ENCODE data around the gene PIGQ.

PIGQ gene

DNA sequence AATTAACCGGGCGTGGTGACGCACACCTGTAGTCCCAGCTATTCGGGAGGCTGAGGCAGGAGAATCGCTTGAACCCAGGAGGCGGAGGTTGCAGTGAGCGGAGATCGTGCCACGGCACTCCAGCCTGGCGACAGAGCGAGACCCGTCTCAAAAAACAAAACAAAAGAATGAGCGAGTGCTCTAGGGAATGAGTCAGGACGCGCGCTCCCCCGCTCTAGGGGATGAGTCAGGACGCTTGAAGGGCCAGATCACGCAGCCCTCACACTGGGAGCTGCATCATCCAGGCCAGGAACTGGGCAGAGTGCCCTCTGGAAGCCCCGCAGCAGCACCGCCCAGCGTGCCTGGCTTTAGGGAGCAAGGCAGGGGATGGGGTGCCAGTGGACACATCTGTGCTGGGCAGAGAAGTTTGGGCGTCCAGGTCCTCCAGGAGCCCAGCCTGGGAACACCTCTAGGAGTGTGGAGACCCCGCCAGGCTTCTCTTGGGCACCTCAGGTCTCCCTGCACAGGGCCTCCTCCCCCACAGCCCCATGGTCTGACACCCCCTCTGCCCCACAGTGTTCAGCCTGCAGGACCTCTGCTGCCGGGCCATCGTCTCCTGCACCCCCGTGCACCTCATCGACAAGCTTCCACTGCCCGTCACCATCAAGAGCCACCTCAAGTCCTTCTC is 57.2 kb downstream of the PIGQ start:
- Histone ChIP-seq H3K79me2 (ENCODE audit: insufficient read depth, low read length) (no peaks in the 10 kb centered on the region), H4K20me1 (ENCODE audit: low read depth, low read length) (no peaks in the 10 kb centered on the region), H3K4me2 (ENCODE audit: low read depth, low read length, poor library complexity, severe bottlenecking) (no peak overlapping the region), H2AFZ (ENCODE audit: low read depth, low read length, severe bottlenecking) (no peak overlapping the region), H3F3A (ENCODE audit: insufficient read depth) (no peaks in the 10 kb centered on the region), H3K9me3 (ENCODE audit: insufficient read depth, low read length) (no peaks in the 10 kb centered on the region), H3K9ac (ENCODE audit: low read length) (no peak overlapping the region), H3K36me3 (ENCODE audit: low read length) (no peaks in the 10 kb centered on the region), H3K9me2 (replicated peaks; ENCODE audit: insufficient read depth, low read length) (no peaks in the 10 kb centered on the region), H3K27ac (ENCODE audit: low read depth, low read length) (no peak overlapping the region), H3K4me3 (ENCODE audit: insufficient read depth, low read length, poor library complexity, severe bottlenecking) (no peak overlapping the region), H3K27me3 (ENCODE audit: low read length) (no peaks in the 10 kb centered on the region)
- TF ChIP-seq, protein P1, sequence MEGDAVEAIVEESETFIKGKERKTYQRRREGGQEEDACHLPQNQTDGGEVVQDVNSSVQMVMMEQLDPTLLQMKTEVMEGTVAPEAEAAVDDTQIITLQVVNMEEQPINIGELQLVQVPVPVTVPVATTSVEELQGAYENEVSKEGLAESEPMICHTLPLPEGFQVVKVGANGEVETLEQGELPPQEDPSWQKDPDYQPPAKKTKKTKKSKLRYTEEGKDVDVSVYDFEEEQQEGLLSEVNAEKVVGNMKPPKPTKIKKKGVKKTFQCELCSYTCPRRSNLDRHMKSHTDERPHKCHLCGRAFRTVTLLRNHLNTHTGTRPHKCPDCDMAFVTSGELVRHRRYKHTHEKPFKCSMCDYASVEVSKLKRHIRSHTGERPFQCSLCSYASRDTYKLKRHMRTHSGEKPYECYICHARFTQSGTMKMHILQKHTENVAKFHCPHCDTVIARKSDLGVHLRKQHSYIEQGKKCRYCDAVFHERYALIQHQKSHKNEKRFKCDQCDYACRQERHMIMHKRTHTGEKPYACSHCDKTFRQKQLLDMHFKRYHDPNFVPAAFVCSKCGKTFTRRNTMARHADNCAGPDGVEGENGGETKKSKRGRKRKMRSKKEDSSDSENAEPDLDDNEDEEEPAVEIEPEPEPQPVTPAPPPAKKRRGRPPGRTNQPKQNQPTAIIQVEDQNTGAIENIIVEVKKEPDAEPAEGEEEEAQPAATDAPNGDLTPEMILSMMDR (IDR thresholded peaks at IDR 0.05; ENCODE audit: insufficient read depth, low read length, poor library complexity, severe bottlenecking): no peak
- TF ChIP-seq EZH2phosphoT487 (conservative IDR thresholded peaks at IDR 0.05; ENCODE audit: low read length): no peak

DNA sequence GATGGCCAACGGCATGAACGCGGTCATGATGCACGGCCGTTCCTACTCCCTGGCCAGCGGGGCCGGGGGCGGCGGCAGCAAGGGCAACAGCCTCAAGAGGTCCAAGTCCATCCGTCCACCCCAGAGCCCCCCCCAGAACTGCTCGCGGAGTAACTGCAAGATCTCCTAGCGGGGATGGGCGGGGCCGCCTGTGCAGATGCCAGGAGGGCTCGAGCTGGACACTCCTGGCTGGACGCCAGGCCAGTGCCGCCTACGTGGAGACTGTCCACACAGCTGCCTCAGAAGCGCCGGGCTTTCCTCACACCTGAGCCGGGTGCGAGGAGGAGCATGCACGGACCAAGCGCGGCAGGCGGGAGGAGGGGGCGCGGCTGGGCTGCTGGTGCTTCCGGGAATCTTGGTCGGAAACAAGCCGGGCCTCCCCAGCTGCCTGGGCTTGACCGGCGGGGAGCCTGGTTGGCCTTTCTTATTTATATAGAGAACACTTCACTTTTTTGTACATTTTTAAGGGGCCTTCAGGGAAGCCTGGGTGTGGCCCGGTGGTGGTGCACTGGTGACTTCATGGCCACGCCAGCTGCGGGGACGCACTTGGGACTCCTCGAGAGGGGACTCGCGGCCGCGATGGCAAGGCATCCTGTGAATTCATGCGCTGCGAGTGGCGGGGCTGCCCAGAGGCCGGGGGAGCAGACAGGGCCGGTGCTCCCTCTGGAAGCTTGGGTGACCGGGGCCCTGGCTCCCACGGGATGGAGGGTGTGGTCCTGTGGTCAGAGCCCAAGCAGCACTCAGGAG is 57.9 kb downstream of the PIGQ start:
- no peak overlapping the region for H2AFZ ChIP-seq (ENCODE audit: low read depth, low read length, severe bottlenecking)
- no peak overlapping the region for H3K4me3 ChIP-seq (ENCODE audit: insufficient read depth, low read length, poor library complexity, severe bottlenecking)
- H3K4me2 ChIP-seq (ENCODE audit: low read depth, low read length, poor library complexity, severe bottlenecking): no peak overlapping the region
- no peaks in the 10 kb centered on the region for H3K9me3 ChIP-seq (ENCODE audit: insufficient read depth, low read length)
- no peaks in the 10 kb centered on the region for H3F3A ChIP-seq (ENCODE audit: insufficient read depth)
- H3K9me2 ChIP-seq (replicated peaks; ENCODE audit: insufficient read depth, low read length): no peaks in the 10 kb centered on the region
- no peaks in the 10 kb centered on the region for H3K36me3 ChIP-seq (ENCODE audit: low read length)
- no peak overlapping the region for H3K9ac ChIP-seq (ENCODE audit: low read length)
- no peaks in the 10 kb centered on the region for H3K79me2 ChIP-seq (ENCODE audit: insufficient read depth, low read length)
- H4K20me1 ChIP-seq (ENCODE audit: low read depth, low read length): no peaks in the 10 kb centered on the region
- no peaks in the 10 kb centered on the region for H3K27me3 ChIP-seq (ENCODE audit: low read length)
- TF ChIP-seq, protein P1 (IDR thresholded peaks at IDR 0.05; ENCODE audit: insufficient read depth, low read length, poor library complexity, severe bottlenecking): no peak
- no peak for TF ChIP-seq EZH2phosphoT487 (conservative IDR thresholded peaks at IDR 0.05; ENCODE audit: low read length)
- no peak overlapping the region for H3K27ac ChIP-seq (ENCODE audit: low read depth, low read length)

DNA sequence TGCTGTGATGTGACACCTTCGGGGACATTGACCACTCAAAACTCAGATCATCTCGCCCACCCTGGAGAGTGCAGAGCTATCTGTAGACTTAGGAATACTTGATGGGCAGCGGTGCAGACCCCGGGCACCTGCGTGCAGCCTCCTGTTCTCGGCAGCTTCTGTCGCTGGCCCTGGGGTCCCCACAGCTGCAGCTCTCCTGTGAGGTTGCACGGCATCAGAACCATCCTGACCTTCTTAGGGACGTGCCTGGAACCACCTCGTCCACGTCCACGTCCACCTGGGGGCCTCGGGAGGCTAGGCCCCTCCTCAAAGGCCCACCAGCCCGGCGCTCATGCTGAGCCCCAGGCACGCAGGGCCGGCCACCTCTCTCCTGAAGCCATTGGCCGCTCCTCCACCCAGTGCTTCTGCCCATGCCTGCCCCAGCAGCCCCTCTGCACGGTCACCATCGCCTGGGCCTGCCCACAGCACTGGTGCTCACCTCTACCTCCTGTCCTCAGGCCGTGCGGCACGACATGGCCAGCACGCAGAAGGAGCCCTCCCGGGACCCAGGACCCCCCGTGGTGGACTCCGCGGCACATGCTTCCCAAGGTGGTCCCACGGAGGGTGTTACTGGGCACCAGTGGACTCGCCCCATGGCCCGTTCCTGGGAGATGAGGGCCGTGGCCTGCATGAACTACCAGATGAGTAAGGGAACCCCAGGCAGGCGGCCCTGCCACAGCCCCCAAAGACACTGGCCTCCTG is 58.7 kb downstream of the PIGQ start:
- no peaks in the 10 kb centered on the region for H3F3A ChIP-seq (ENCODE audit: insufficient read depth)

More for the DNA sequence above, 58.7 kb downstream of the PIGQ start:
- Histone ChIP-seq H3K27me3 (ENCODE audit: low read length) (no peaks in the 10 kb centered on the region), H3K9me2 (replicated peaks; ENCODE audit: insufficient read depth, low read length) (no peaks in the 10 kb centered on the region), H3K27ac (ENCODE audit: low read depth, low read length) (no peak overlapping the region), H3K36me3 (ENCODE audit: low read length) (no peaks in the 10 kb centered on the region), H2AFZ (ENCODE audit: low read depth, low read length, severe bottlenecking) (no peak overlapping the region), H3K4me3 (ENCODE audit: insufficient read depth, low read length, poor library complexity, severe bottlenecking) (no peak overlapping the region), H3K9ac (ENCODE audit: low read length) (no peak overlapping the region), H3K9me3 (ENCODE audit: insufficient read depth, low read length) (no peaks in the 10 kb centered on the region), H4K20me1 (ENCODE audit: low read depth, low read length) (no peaks in the 10 kb centered on the region), H3K4me2 (ENCODE audit: low read depth, low read length, poor library complexity, severe bottlenecking) (no peak overlapping the region), H3K79me2 (ENCODE audit: insufficient read depth, low read length) (no peaks in the 10 kb centered on the region)
- TF ChIP-seq, protein P1 (IDR thresholded peaks at IDR 0.05; ENCODE audit: insufficient read depth, low read length, poor library complexity, severe bottlenecking): no peak
- no peak for TF ChIP-seq EZH2phosphoT487 (conservative IDR thresholded peaks at IDR 0.05; ENCODE audit: low read length)
